Bronchial epithelial cell (primary cell): ENCODE data around the gene COX18. TPM values are rescaled to one million over a fixed set of nuclear protein-coding genes. Genes with fewer than 3 reads are reported as not detected.
A peak's percentile ranks its signal among the peaks of the same experiment; 100 is the strongest.

Source experiments
- DNase-seq: peaks from one replicate; pipeline ENCODE4 v3.0.0-alpha.2; 2010; ENCODE audit warnings: low read depth
- FAIRE-seq: peaks from 2 replicates; lab custom pipeline; 2011; peaks lifted over from hg19 to GRCh38; lab: Jason Lieb, UNC
- H3K27me3 ChIP-seq: 2 replicates; pipeline ENCODE4 v1.5.1; 2011; ENCODE audit warnings: low read length; ENCODE audit not compliant: control insufficient read depth, insufficient read depth
- H3K36me3 ChIP-seq: 2 replicates; pipeline ENCODE4 v1.5.1; 2011; ENCODE audit warnings: low read length; ENCODE audit not compliant: control insufficient read depth, insufficient read depth
- H3K4me3 ChIP-seq: 2 replicates; pipeline ENCODE4 v1.5.1; 2011; ENCODE audit warnings: mild to moderate bottlenecking, low read depth, low read length, control low read depth
- CTCF ChIP-seq: IDR thresholded peaks from 2 replicates; pipeline ENCODE4 v1.5.1; 2011; ENCODE audit warnings: mild to moderate bottlenecking, moderate library complexity, low read length, control low read depth, inconsistent platforms; ENCODE audit not compliant: insufficient read depth, severe bottlenecking
- total RNA-seq: library from RNA; depleted of rRNA; stranded (reverse); fragments of >200 nt; gene quantifications from 2 replicates; pipeline ENCODE4 v1.2.1, GENCODE V29; 2014

The COX18 gene
- total RNA-seq: 15.1 and 16.8 TPM in 2 replicates

DNA sequence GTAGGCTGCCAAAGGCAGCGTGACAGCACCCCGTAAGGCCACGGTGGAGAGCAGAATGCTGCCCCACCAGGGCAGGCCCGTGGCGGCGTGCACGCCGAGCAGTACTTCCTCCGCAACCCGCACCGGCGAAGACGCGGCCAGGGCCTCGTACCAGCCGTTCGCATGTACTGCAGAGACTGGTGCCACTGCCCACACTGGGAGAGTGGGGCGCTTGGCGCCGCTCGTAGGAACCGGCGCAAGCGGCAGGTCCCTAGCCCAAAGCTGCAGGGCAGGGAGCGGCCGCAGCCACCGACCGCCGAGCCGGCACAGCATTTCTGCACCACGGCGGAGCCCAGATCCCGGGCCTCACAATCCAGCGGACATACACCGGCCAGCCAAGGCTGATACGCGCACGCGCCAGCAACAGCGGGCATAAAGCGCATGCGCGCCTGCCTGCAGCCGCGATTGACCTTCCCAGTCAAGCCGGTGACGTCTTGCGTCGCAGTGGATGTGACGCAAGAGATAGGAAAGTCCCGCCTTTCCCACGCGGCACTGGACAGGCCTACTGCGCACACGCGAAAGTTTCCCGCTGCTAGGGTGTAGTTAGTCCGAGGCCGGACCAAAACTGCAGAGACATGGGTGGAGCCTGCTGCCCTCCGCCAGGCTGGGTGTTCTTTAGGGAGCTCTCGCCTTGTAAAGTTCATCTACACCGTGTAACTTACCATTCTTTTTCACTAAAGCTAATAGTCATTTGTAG lies at the start of gene COX18:
Gene COX18, minus strand, starts transcription at position 379 of the 736 bp plus-strand sequence. Its CDS starts 67 bp downstream, at position 312.
- no peak for FAIRE-seq

GRCh38 chr4:73109493-73109892 lies 40.0 kb upstream of the COX18 start:
- TF ChIP-seq CTCF: no peak
- peaks cover 4% of the 10 kb centered on the region for H3K36me3 ChIP-seq
- no peak for FAIRE-seq

More for the DNA sequence above, at the start of gene COX18:
- TF ChIP-seq CTCF: no peak
- Histone ChIP-seq H3K27me3 (no peaks in the 10 kb centered on the region), H3K36me3 (no peaks in the 10 kb centered on the region), H3K4me3 (peak within 1 kb of the TSS; percentile 88)
- DNase-seq: peak; percentile 95

GRCh38 chr4:73104695-73105094 lies 35.2 kb upstream of the COX18 start:
- no peak for DNase-seq
- no peaks in the 10 kb centered on the region for H3K27me3 ChIP-seq
- no peak for FAIRE-seq
- peaks cover 4% of the 10 kb centered on the region for H3K36me3 ChIP-seq
- TF ChIP-seq CTCF: no peak
- H3K4me3 ChIP-seq: no peak overlapping the region

More at GRCh38 chr4:73109493-73109892, 40.0 kb upstream of the COX18 start:
- DNase-seq: no peak
- H3K27me3 ChIP-seq: no peaks in the 10 kb centered on the region
- H3K4me3 ChIP-seq: no peak overlapping the region

- FAIRE-seq: no peak
- Histone ChIP-seq H3K4me3 (no peak overlapping the region), H3K27me3 (no peaks in the 10 kb centered on the region), H3K36me3 (peaks cover 4% of the 10 kb centered on the region)
- TF ChIP-seq CTCF: no peak
- DNase-seq: peak; percentile 4
These were observed 34.4 kb upstream of the COX18 start for GRCh38 chr4:73103799-73104503.

- Histone ChIP-seq H3K36me3 (peaks cover 4% of the 10 kb centered on the region), H3K4me3 (no peak overlapping the region), H3K27me3 (no peaks in the 10 kb centered on the region)
- FAIRE-seq: no peak
- DNase-seq: no peak
- TF ChIP-seq CTCF: no peak
These were observed 29.6 kb upstream of the COX18 start for GRCh38 chr4:73099143-73099542.
